ENCODE measurements around the gene THSD7A. TPM values are rescaled to one million over a fixed set of nuclear protein-coding genes. Genes with fewer than 3 reads are reported as not detected.

The THSD7A gene
- total RNA-seq, 3 donors from 2014 or later (not counting 1 experiment from before 2014, with no cell fraction given), result 0.29 to 8.6 TPM; not detected in 1

DNA sequence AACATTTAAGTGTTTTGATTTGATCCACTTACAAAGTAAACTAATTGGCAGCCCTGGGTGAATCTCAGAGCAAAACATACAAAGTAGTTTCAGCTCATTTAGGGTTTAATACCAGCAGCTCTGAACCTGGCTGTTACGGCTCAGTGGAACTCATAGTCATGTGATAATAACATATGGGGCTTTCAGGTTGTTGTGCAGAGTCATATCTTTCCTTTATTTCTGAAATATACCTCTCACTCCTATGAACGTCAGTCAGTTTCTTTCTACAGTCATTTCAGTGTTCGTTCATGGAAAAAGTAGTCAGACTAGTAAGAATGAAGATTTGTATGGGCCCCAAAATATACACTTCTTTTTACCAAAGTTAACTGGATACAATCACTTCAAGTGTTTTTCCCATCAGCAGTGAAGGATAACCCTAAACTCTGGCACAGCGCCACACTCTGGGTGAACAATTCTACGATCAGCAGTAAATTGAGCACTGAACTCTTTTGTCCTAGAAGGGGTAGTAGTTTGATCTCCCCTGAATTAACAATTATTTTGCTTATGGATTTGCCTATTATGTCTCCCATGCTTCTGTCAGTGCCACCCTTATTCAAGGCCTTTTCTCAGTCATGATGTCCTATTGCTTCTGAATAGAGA, 218.6 kb downstream of the THSD7A start:
- H3K36me3 Mint-ChIP-seq, result no peaks in the 10 kb centered on the region
- H3K4me1 Mint-ChIP-seq, result no peaks in the 10 kb centered on the region
- Histone ChIP-seq H3K4me1 (ENCODE audit: control insufficient read depth, insufficient read depth, low read length) (no peaks in the 10 kb centered on the region), H3K27ac (ENCODE audit: low read length) (no peak overlapping the region), H3K36me3 (ENCODE audit: control insufficient read depth, insufficient read depth, low read length) (no peaks in the 10 kb centered on the region), H3K27me3 (ENCODE audit: control insufficient read depth, insufficient read depth, low read length) (no peaks in the 10 kb centered on the region), H3K4me3 (ENCODE audit: low read length) (no peak overlapping the region), H3K9me3 (ENCODE audit: control insufficient read depth, insufficient read depth, low read length) (no peaks in the 10 kb centered on the region)
- TF ChIP-seq, protein P1, sequence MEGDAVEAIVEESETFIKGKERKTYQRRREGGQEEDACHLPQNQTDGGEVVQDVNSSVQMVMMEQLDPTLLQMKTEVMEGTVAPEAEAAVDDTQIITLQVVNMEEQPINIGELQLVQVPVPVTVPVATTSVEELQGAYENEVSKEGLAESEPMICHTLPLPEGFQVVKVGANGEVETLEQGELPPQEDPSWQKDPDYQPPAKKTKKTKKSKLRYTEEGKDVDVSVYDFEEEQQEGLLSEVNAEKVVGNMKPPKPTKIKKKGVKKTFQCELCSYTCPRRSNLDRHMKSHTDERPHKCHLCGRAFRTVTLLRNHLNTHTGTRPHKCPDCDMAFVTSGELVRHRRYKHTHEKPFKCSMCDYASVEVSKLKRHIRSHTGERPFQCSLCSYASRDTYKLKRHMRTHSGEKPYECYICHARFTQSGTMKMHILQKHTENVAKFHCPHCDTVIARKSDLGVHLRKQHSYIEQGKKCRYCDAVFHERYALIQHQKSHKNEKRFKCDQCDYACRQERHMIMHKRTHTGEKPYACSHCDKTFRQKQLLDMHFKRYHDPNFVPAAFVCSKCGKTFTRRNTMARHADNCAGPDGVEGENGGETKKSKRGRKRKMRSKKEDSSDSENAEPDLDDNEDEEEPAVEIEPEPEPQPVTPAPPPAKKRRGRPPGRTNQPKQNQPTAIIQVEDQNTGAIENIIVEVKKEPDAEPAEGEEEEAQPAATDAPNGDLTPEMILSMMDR (IDR thresholded peaks at IDR 0.05), result no peak
- no peak for ATAC-seq
- no peak overlapping the region for H3K4me3 Mint-ChIP-seq
- DNase-seq, result no peak
- 100% methylated on average over 1 of the region's 5 CpGs for WGBS (ENCODE audit: insufficient coverage)
- H3K27me3 Mint-ChIP-seq (ENCODE audit: low read depth in 2 of 2), result no peaks in the 10 kb centered on the region
- H3K27ac Mint-ChIP-seq, result no peak overlapping the region
- intact Hi-C loops (cut with micrococcal nuclease), result no loop called here
- peaks cover 20 to 31% of the 10 kb centered on the region in 2 donors for H3K9me3 Mint-ChIP-seq

DNA sequence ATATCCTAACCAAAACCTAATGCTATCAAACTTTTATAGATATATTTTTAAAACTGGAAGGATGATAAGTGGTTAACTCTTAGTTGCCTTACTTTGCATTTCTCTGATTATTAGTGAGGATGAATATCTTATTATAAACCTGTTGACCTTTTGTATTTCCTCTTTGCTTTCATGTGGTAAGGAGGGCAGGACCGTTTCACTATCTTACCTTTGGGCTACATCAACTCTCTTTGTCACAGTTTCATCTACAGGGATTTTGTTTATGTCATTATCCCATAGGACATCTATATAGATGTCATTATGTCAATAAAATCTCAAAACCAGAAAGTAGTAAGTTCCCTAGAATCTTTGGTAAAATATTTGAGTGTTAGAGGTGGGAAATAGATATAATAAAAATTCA, 219.3 kb downstream of the THSD7A start:
- H3K4me1 Mint-ChIP-seq, result no peaks in the 10 kb centered on the region
- no peaks in the 10 kb centered on the region for H3K36me3 ChIP-seq (ENCODE audit: control insufficient read depth, insufficient read depth, low read length)
- no peak overlapping the region for H3K4me3 Mint-ChIP-seq
- no peak overlapping the region for H3K27ac ChIP-seq (ENCODE audit: low read length)
- H3K27me3 Mint-ChIP-seq (ENCODE audit: low read depth in 2 of 2), result no peaks in the 10 kb centered on the region
- no peak overlapping the region for H3K4me3 ChIP-seq (ENCODE audit: low read length)
- H3K9me3 ChIP-seq (ENCODE audit: control insufficient read depth, insufficient read depth, low read length), result no peaks in the 10 kb centered on the region
- H3K4me1 ChIP-seq (ENCODE audit: control insufficient read depth, insufficient read depth, low read length), result no peaks in the 10 kb centered on the region
- WGBS (ENCODE audit: insufficient coverage), result no CpG with 5 or more reads among the region's 1 CpG
- DNase-seq, result no peak
- ATAC-seq, result no peak
- H3K36me3 Mint-ChIP-seq, result no peaks in the 10 kb centered on the region
- no peak overlapping the region for H3K27ac Mint-ChIP-seq
- H3K27me3 ChIP-seq (ENCODE audit: control insufficient read depth, insufficient read depth, low read length), result no peaks in the 10 kb centered on the region
- intact Hi-C loops (cut with micrococcal nuclease), result no loop called here
- TF ChIP-seq, protein P1 (IDR thresholded peaks at IDR 0.05), result no peak
- peaks cover 18 to 28% of the 10 kb centered on the region in 2 donors for H3K9me3 Mint-ChIP-seq

DNA sequence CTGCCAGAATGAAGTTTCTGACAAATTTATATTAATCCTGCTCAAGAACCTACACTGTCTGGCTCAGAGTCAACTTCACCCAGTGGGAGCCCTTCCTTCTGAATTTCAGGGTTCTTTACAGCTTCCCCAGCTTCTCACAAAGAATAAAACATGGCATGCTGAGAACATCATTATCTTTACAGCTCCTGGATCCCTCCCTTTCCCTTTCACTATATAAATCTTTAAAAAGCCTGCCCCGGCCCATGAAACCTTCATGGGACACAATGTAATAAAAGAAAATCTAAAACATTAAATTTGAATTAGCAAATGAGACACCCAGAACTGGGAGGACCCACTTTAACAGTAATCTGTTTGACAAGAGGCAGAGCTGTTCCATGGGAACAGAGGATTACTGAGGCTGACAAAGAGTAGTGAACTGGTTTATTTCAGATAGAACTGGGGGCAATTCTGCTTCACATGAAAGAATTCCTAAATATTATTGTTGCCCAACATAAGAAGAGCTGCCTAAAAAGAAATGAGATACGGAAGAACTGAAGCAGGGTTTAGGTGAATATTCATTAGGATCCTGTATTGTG, 222.8 kb downstream of the THSD7A start:
- H3K4me3 Mint-ChIP-seq, result no peak overlapping the region
- H3K9me3 Mint-ChIP-seq, result peaks cover 12 to 18% of the 10 kb centered on the region in 2 donors
- H3K27ac Mint-ChIP-seq, result no peak overlapping the region
- intact Hi-C loops (cut with micrococcal nuclease), result no loop called here
- no peaks in the 10 kb centered on the region for H3K4me1 Mint-ChIP-seq
- Histone ChIP-seq H3K36me3 (ENCODE audit: control insufficient read depth, insufficient read depth, low read length) (no peaks in the 10 kb centered on the region), H3K9me3 (ENCODE audit: control insufficient read depth, insufficient read depth, low read length) (no peaks in the 10 kb centered on the region), H3K4me1 (ENCODE audit: control insufficient read depth, insufficient read depth, low read length) (no peaks in the 10 kb centered on the region), H3K27me3 (ENCODE audit: control insufficient read depth, insufficient read depth, low read length) (no peaks in the 10 kb centered on the region), H3K27ac (ENCODE audit: low read length) (no peak overlapping the region), H3K4me3 (ENCODE audit: low read length) (no peak overlapping the region)
- TF ChIP-seq, protein P1 (IDR thresholded peaks at IDR 0.05), result no peak
- no peaks in the 10 kb centered on the region for H3K27me3 Mint-ChIP-seq (ENCODE audit: low read depth in 2 of 2)
- DNase-seq (no peak), ATAC-seq (no peak)
- 88% methylated on average over 2 of the region's 2 CpGs for WGBS (ENCODE audit: insufficient coverage)
- H3K36me3 Mint-ChIP-seq, result no peaks in the 10 kb centered on the region

DNA sequence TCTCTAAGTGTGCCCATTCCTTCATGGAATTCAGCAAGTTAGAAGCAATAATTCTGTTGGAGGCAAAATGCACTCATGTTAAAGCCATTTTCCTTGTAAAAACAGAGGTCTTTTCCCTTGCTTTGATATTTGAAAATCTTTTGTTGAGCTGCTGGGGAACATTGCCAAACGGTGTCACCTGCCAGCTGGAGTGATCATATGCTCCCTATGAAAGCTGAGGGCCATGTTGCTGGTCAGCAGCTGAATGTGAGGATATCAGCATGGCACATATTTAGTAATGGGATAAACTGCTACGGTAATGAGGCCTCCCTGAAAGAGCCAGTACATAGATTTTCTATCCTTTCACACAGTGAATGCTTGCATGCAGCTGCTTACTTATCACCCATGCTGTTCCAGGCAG, 224.3 kb downstream of the THSD7A start:
- Mint-ChIP-seq H3K4me1 (no peaks in the 10 kb centered on the region), H3K27me3 (ENCODE audit: low read depth in 2 of 2) (no peaks in the 10 kb centered on the region), H3K9me3 (peaks cover 11 to 15% of the 10 kb centered on the region in 2 donors), H3K36me3 (no peaks in the 10 kb centered on the region), H3K27ac (no peak overlapping the region), H3K4me3 (no peak overlapping the region)
- Histone ChIP-seq H3K9me3 (ENCODE audit: control insufficient read depth, insufficient read depth, low read length) (no peaks in the 10 kb centered on the region), H3K27ac (ENCODE audit: low read length) (no peak overlapping the region), H3K36me3 (ENCODE audit: control insufficient read depth, insufficient read depth, low read length) (no peaks in the 10 kb centered on the region), H3K27me3 (ENCODE audit: control insufficient read depth, insufficient read depth, low read length) (no peaks in the 10 kb centered on the region), H3K4me3 (ENCODE audit: low read length) (no peak overlapping the region), H3K4me1 (ENCODE audit: control insufficient read depth, insufficient read depth, low read length) (no peaks in the 10 kb centered on the region)
- no peak for DNase-seq
- intact Hi-C loops (cut with micrococcal nuclease), result no loop called here
- ATAC-seq, result no peak
- WGBS (ENCODE audit: insufficient coverage), result 79% methylated on average over 2 of the region's 2 CpGs
- TF ChIP-seq, protein P1 (IDR thresholded peaks at IDR 0.05), result no peak

All from natural killer cell (primary cell).